PFSK-1 (cell line): ENCODE measurements around the gene LAMTOR4.

Experiments
- FOXP2 ChIP-seq: optimal IDR thresholded peaks from 2 replicates; pipeline ENCODE3; 2011; ENCODE audit warnings: borderline replicate concordance, control low read depth, inconsistent platforms; ENCODE audit not compliant: insufficient read depth; ENCODE audit errors: extremely low read length, extremely low read depth
- POLR2AphosphoS5 ChIP-seq: IDR thresholded peaks from 2 replicates; pipeline ENCODE4 v1.6.1; 2012; ENCODE audit warnings: low read depth, mild to moderate bottlenecking, control low read depth, low read length, moderate library complexity
- SIN3A ChIP-seq: IDR thresholded peaks from 2 replicates; pipeline ENCODE4 v1.6.1; 2012; ENCODE audit warnings: mild to moderate bottlenecking, low read length, moderate library complexity, borderline replicate concordance; ENCODE audit not compliant: insufficient read depth
- TAF1 ChIP-seq: IDR thresholded peaks from 2 replicates; pipeline ENCODE4 v1.6.1; 2012; ENCODE audit warnings: low read length, control low read depth, borderline replicate concordance; ENCODE audit not compliant: insufficient read depth
- TF ChIP-seq, protein P1 (sequence below), 2 experiments: IDR thresholded peaks; 2 replicates each; pipeline versions ENCODE4 v1.6.1 to v1.8.0; 2011 to 2012; ENCODE audit warnings: low read depth in 2 of 2, low read length in 2 of 2, control low read depth in 1 of 2, inconsistent platforms in 1 of 2, mild to moderate bottlenecking in 1 of 2, moderate library complexity in 1 of 2; ENCODE audit not compliant: insufficient read depth in 1 of 2

The LAMTOR4 gene

DNA sequence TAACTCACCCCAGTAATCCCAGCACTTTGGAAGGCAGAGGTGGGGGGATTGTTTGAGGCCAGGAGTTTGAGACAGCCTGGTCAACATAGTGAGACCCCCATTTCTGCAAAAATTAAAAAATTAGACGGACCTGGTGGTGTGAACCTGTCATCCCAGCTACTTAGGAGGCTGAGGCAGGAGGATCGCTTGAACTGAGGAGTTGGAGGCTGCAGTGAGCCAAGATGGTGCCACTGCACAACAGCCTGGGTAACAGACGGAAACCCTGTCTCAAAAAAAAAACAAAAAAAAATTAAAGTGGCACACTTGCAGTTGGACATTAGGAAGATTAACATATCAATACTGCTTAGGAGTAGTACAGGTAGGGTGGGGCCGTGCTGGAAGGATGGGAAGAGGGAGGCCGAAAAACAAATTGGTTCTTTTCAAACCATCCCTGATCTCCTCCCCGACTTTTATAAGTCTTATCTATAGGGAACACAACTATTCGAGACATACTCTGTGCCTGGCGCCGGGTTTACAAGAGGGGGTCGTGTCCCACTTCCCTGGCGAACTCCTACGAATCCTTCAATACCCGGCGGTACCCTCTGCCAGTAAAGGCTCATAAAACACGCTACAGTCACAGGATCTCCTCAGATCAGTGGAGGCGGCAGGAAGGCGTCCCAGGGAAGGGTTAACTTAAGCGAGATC lies 30.2 kb upstream of the LAMTOR4 start:
- TF ChIP-seq SIN3A (no peak), POLR2AphosphoS5 (no peak), TAF1 (no peak), FOXP2 (no peak)
- TF ChIP-seq, protein P1, sequence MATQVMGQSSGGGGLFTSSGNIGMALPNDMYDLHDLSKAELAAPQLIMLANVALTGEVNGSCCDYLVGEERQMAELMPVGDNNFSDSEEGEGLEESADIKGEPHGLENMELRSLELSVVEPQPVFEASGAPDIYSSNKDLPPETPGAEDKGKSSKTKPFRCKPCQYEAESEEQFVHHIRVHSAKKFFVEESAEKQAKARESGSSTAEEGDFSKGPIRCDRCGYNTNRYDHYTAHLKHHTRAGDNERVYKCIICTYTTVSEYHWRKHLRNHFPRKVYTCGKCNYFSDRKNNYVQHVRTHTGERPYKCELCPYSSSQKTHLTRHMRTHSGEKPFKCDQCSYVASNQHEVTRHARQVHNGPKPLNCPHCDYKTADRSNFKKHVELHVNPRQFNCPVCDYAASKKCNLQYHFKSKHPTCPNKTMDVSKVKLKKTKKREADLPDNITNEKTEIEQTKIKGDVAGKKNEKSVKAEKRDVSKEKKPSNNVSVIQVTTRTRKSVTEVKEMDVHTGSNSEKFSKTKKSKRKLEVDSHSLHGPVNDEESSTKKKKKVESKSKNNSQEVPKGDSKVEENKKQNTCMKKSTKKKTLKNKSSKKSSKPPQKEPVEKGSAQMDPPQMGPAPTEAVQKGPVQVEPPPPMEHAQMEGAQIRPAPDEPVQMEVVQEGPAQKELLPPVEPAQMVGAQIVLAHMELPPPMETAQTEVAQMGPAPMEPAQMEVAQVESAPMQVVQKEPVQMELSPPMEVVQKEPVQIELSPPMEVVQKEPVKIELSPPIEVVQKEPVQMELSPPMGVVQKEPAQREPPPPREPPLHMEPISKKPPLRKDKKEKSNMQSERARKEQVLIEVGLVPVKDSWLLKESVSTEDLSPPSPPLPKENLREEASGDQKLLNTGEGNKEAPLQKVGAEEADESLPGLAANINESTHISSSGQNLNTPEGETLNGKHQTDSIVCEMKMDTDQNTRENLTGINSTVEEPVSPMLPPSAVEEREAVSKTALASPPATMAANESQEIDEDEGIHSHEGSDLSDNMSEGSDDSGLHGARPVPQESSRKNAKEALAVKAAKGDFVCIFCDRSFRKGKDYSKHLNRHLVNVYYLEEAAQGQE (IDR thresholded peaks at IDR 0.05; ENCODE audit: insufficient read depth in 1 of 2, low read depth in 2 of 2, low read length in 2 of 2) = no peak

DNA sequence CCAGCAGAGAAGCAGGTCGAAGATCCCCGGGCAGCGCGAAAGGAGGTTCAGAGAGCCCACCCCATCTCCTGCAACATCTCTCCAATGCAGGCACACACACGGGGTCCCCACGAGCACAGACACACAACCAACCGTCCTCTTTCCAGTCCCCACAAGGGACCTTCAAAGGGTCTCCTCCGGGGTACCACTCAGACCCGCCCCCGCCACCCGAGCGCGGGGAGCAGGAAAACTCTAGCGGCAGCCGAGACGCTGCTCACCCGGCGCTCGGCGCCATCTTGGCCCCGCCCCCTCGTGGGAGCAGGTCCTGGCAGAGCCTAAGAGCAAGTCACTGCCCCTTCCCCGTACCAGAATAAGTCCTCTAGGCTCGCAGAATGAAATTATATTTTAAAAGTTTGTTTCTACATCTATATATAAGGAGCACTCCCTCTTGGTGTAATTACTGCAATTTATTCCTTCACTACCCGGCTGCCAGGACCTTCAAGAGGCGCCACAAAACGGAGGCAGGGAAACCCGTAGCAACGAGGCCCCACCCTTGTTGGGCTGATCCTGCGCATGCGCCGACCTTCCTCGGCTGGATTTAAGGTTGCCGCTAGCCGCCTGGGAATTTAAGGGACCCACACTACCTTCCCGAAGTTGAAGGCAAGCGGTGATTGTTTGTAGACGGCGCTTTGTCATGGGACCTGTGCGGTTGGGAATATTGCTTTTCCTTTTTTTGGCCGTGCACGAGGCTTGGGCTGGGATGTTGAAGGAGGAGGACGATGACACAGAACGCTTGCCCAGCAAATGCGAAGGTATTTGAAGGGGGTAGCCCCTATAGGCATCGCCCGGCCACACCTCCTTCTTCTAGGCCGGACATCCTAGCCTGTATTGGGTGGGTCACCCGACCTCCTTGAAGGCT lies 29.4 kb upstream of the LAMTOR4 start, which contains the start of the genes CNPY4 and TAF6:
Gene CNPY4 (plus strand): TSS at position 563 of the 898 bp plus-strand sequence. CDS start 111 bp downstream, at position 674.
Gene TAF6 (minus strand): TSS at position 287 of the 898 bp plus-strand sequence. CDS start 5,149 bp downstream, outside the sequence.
- TF ChIP-seq, protein P1 (IDR thresholded peaks at IDR 0.05; ENCODE audit: insufficient read depth in 1 of 2, low read depth in 2 of 2, low read length in 2 of 2) = peak in 1 of 2 experiments; percentile 66; a peak in 2 of 4 replicates
- TF ChIP-seq POLR2AphosphoS5 = peak; percentile 63
- peak; percentile 76; the same call in 1 of the 2 replicates for TF ChIP-seq SIN3A
- TF ChIP-seq FOXP2 = no peak
- peak; percentile 100 for TF ChIP-seq TAF1

DNA sequence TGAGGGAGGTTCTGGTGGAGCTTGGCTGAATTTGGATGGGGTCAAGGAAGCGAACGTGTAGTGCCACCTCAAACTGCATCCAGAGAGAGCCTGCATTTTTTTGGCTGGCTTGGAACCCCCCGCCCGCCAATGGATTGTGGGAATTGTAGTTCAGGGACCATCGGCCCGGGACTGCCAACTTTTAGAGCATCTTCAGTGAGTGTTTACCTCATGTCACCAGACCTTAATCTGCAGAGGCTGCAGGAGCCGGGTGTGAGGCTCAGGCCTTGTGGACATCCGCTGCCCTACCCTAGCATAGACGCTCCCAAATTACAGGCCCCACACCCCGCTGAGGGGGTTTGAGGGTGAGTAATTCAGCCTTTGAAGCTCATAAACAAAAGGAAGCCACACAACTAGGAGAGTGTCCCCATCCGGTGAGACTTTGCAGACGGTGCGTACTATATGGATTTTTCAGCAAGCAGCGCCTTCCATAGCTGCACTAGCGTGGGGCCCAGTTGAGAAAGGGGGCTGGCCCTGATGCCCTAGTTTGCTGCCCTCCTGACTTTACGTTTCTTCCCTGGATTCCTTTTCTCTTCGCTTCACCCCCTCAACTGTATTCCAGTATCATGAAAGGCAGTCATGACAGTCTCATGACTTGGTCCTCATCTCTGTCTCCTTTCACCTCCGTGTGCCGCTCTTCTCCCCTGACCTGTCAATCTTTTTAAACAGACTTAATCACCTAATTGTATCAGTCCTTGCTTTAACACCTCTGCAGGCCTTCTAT lies 28.6 kb upstream of the LAMTOR4 start:
- TF ChIP-seq SIN3A (0 out of 2 replicates have a peak, but pooled peaks have one; percentile 7), POLR2AphosphoS5 (no peak; the same call in 1 of the 2 replicates)

DNA sequence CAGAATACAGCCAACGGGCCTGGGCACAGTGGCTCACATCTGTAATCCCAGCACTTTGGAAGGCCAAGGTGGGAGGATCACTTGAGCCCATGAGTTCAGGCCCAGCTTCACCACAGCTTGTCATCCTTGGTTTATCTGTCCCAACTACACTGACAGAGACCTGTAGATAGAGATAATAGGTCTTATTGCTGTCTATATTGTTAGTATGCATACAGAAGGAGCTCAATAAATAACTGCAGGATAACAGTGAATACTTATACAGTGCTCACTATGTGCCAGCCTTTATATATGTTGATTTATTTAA lies 28.0 kb upstream of the LAMTOR4 start:
- TF ChIP-seq, protein P1 (IDR thresholded peaks at IDR 0.05; ENCODE audit: insufficient read depth in 1 of 2, low read depth in 2 of 2, low read length in 2 of 2) = no peak
- TF ChIP-seq POLR2AphosphoS5 = no peak
- TF ChIP-seq SIN3A = no peak
- TF ChIP-seq FOXP2 = no peak
- no peak for TF ChIP-seq TAF1

DNA sequence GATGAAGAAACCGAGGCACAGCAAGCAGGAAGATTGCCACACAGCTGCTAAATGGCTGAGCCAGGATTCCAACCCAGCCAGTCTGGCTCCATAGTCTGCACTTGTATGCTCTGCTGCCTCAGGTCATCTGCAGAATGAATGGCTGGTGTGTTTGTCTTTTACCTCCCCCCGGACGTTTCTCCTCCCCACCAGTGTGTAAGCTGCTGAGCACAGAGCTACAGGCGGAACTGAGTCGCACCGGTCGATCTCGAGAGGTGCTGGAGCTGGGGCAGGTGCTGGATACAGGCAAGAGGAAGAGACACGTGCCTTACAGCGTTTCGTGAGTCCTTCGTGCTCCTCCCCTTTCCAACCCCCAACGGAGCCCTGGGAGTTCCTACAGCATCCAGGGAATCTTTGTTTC lies 26.7 kb upstream of the LAMTOR4 start:
- TF ChIP-seq, protein P1 (IDR thresholded peaks at IDR 0.05; ENCODE audit: insufficient read depth in 1 of 2, low read depth in 2 of 2, low read length in 2 of 2) = no peak
- no peak for TF ChIP-seq SIN3A
- TF ChIP-seq POLR2AphosphoS5 = no peak
- no peak for TF ChIP-seq FOXP2
- no peak for TF ChIP-seq TAF1
